ENCODE measurements around the gene ATP9B.

- TF ChIP-seq, protein P1, sequence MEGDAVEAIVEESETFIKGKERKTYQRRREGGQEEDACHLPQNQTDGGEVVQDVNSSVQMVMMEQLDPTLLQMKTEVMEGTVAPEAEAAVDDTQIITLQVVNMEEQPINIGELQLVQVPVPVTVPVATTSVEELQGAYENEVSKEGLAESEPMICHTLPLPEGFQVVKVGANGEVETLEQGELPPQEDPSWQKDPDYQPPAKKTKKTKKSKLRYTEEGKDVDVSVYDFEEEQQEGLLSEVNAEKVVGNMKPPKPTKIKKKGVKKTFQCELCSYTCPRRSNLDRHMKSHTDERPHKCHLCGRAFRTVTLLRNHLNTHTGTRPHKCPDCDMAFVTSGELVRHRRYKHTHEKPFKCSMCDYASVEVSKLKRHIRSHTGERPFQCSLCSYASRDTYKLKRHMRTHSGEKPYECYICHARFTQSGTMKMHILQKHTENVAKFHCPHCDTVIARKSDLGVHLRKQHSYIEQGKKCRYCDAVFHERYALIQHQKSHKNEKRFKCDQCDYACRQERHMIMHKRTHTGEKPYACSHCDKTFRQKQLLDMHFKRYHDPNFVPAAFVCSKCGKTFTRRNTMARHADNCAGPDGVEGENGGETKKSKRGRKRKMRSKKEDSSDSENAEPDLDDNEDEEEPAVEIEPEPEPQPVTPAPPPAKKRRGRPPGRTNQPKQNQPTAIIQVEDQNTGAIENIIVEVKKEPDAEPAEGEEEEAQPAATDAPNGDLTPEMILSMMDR (IDR thresholded peaks at IDR 0.05; ENCODE audit: low read length) = no peak
- TF ChIP-seq EZH2 (optimal IDR thresholded peaks at IDR 0.05; ENCODE audit: low read depth, low read length) (no peak), EZH2phosphoT487 (IDR thresholded peaks at IDR 0.05; ENCODE audit: low read length) (no peak)
These were observed 38.5 kb upstream of the ATP9B start for GRCh38 chr18:79030680-79031079.

Measured in MM.1S (cell line).